Neural cell (in vitro differentiated cells): ENCODE results near the gene KDM4C.

Experiments
- CTCF ChIP-seq: fragments of 450-650 bp; IDR thresholded peaks from 2 replicates; pipeline ENCODE4 v1.5.1; 2014; ENCODE audit warnings: antibody characterized with exemption, mild to moderate bottlenecking, moderate library complexity; ENCODE audit not compliant: poor library complexity, severe bottlenecking
- EP300 ChIP-seq: fragments of 450-650 bp; conservative IDR thresholded peaks from 2 replicates; pipeline ENCODE4 v1.6.1; 2014; ENCODE audit warnings: antibody characterized with exemption, mild to moderate bottlenecking, moderate library complexity; ENCODE audit not compliant: poor library complexity, severe bottlenecking
- EZH2 ChIP-seq: fragments of 200-600, 300-800 bp; shearing (Covaris generic), sonication (generic); IDR thresholded peaks from 2 replicates; pipeline ENCODE4 v1.6.1; 2014; ENCODE audit warnings: antibody characterized with exemption, low read length, borderline replicate concordance, mild to moderate bottlenecking; ENCODE audit not compliant: insufficient read depth, poor library complexity, severe bottlenecking
- POLR2AphosphoS5 ChIP-seq: IDR thresholded peaks from 2 replicates; pipeline ENCODE4 v1.6.1; 2012
- RAD21 ChIP-seq: fragments of 450-650 bp; conservative IDR thresholded peaks from 2 replicates; pipeline ENCODE4 v1.6.1; 2014; ENCODE audit warnings: antibody characterized with exemption, mild to moderate bottlenecking, moderate library complexity
- REST ChIP-seq: IDR thresholded peaks from 2 replicates; pipeline ENCODE4 v1.6.1; 2012; ENCODE audit warnings: borderline replicate concordance
- SMC3 ChIP-seq: fragments of 450-650 bp; conservative IDR thresholded peaks from 2 replicates; pipeline ENCODE4 v1.6.1; 2014; ENCODE audit warnings: antibody characterized with exemption, mild to moderate bottlenecking, moderate library complexity; ENCODE audit not compliant: poor library complexity
- TAF1 ChIP-seq: IDR thresholded peaks from 2 replicates; pipeline ENCODE4 v1.6.1; 2012; ENCODE audit warnings: low read depth

- TF ChIP-seq CTCF: no peak
- no peak for TF ChIP-seq TAF1
- no peak for TF ChIP-seq REST
- TF ChIP-seq POLR2AphosphoS5: no peak
- no peak for TF ChIP-seq RAD21
- no peak for TF ChIP-seq EZH2
- no peak for TF ChIP-seq EP300
- TF ChIP-seq SMC3: no peak
Observed at GRCh38 chr9:7123743-7124142, 366.0 kb downstream of the KDM4C start.
